ENCODE results near the gene CCR4. TPM values are rescaled to one million over a fixed set of nuclear protein-coding genes. Genes with fewer than 3 reads are reported as not detected.

Gene CCR4
- total and polyA plus RNA-seq, 2 of the 13 experiments (the other 11 are each of a cell fraction or from before 2014, with no cell fraction given), result 0.04 to 0.05 TPM

GRCh38 chr3:32946973-32947788 lies 4.3 kb upstream of the CCR4 start:
- H2AFZ ChIP-seq (ENCODE audit: low read length), result no peak overlapping the region
- no TSS peak for BruUV-seq (replicated peaks)
- POLR2A ChIA-PET, result interaction anchor here (1.0 to 1.5 kb wide), 2 partner anchors 111 to 150 kb away, joined by 3 to 6 read pairs; partner anchors contain the start of genes GLB1 and TMPPE
- no peak for TF ChIP-seq ZC3H4 (CRISPR knock-in tag; IDR thresholded peaks at IDR 0.05; ENCODE audit: borderline replicate concordance)
- 0 out of 2 replicates have a peak, but pooled peaks have one; percentile 24 for TF ChIP-seq ZSCAN31 (CRISPR knock-in tag; IDR thresholded peaks at IDR 0.05; ENCODE audit: low read depth)
- TF ChIP-seq BRCA1 (CRISPR knock-in tag; IDR thresholded peaks at IDR 0.05), result no peak
- no peak for TF ChIP-seq ETV5 (CRISPR knock-in tag; IDR thresholded peaks at IDR 0.05; ENCODE audit: borderline replicate concordance)
- TF ChIP-seq ISX (CRISPR knock-in tag; conservative IDR thresholded peaks at IDR 0.05), result no peak
- TF ChIP-seq MYC (CRISPR knock-in tag; IDR thresholded peaks at IDR 0.05; ENCODE audit: borderline replicate concordance), result no peak
- TF ChIP-seq TBX2 (CRISPR knock-in tag; IDR thresholded peaks at IDR 0.05; ENCODE audit: borderline replicate concordance), result peak; percentile 6; the same call in 1 of the 2 replicates
- no peak for TF ChIP-seq POLR2AphosphoS5 (IDR thresholded peaks at IDR 0.05; ENCODE audit: low read depth, low read length)
- no peak for TF ChIP-seq SIN3A (IDR thresholded peaks at IDR 0.05; ENCODE audit: borderline replicate concordance, low read depth, low read length)
- TF ChIP-seq BORCS8-MEF2B (CRISPR knock-in tag; IDR thresholded peaks at IDR 0.05), result no peak
- 0 out of 2 replicates have a peak, but pooled peaks have one; percentile 25 for TF ChIP-seq HOXA9 (CRISPR knock-in tag; IDR thresholded peaks at IDR 0.05; ENCODE audit: borderline replicate concordance)
- 0 out of 2 replicates have a peak, but pooled peaks have one; percentile 51 for TF ChIP-seq ZBTB43 (CRISPR knock-in tag; conservative IDR thresholded peaks at IDR 0.05)
- no peak for TF ChIP-seq PATZ1 (CRISPR knock-in tag; IDR thresholded peaks at IDR 0.05)
- 0 out of 2 replicates have a peak, but pooled peaks have one; percentile 64 for TF ChIP-seq NFIB (CRISPR knock-in tag; IDR thresholded peaks at IDR 0.05; ENCODE audit: borderline replicate concordance)
- TF ChIP-seq PAX8 (CRISPR knock-in tag; IDR thresholded peaks at IDR 0.05; ENCODE audit: borderline replicate concordance), result no peak
- TF ChIP-seq HIC2 (CRISPR knock-in tag; IDR thresholded peaks at IDR 0.05; ENCODE audit: low read depth), result 0 out of 2 replicates have a peak, but pooled peaks have one; percentile 10

More at GRCh38 chr3:32946973-32947788, 4.3 kb upstream of the CCR4 start:
- Histone ChIP-seq H3K9ac (ENCODE audit: insufficient read depth, low read depth, low read length) (no peak overlapping the region), H3K4me2 (ENCODE audit: low read depth, low read length) (peak overlapping the region; percentile 8; the same call in 1 of the 2 replicates), H3K4me3 (replicated peaks in 1 of 3; ENCODE audit: insufficient read depth in 1 of 3, low read depth in 2 of 3, low read length in 3 of 3) (no peak overlapping the region), H4K20me1 (ENCODE audit: insufficient read depth, low read length) (no peaks in the 10 kb centered on the region), H3K27ac (ENCODE audit: extremely low read length, insufficient read depth, low read length) (no peak overlapping the region), H3K79me2 (ENCODE audit: insufficient read depth, low read length) (no peaks in the 10 kb centered on the region), H3K4me1 (ENCODE audit: insufficient read depth, low read length) (peaks cover 14% of the 10 kb centered on the region; the same call in 1 of the 2 replicates), H3K27me3 (ENCODE audit: control insufficient read depth in 1 of 2, insufficient read depth in 2 of 2, low read length in 2 of 2) (no peaks in the 10 kb centered on the region), H3K9me3 (ENCODE audit: low read length) (no peaks in the 10 kb centered on the region), H3K36me3 (replicated peaks in 1 of 2; ENCODE audit: control insufficient read depth in 1 of 2, insufficient read depth in 2 of 2, low read length in 2 of 2) (no peaks in the 10 kb centered on the region)
- no peak for DNase-seq (ENCODE audit: low spot score)
- in situ Hi-C loops (cut with HindIII; ENCODE audit: extremely low pct_ligation_motif_present, low pct_unique_long_range_greater_than_20kb), result no loop called here
- intact Hi-C loops (cut with micrococcal nuclease; ENCODE audit: unreplicated experiment), result loop anchor here (1.0 to 10.0 kb wide), 4 partner anchors 58 to 425 kb away; no protein-coding TSS in a partner anchor
- WGBS (ENCODE audit: low lambda C conversion rate), result 46% methylated on average over 5 of the region's 5 CpGs
- CTCF ChIA-PET (ENCODE audit: low intra/inter-chr PET ratio, low total read pairs), result interaction anchor here (1.0 to 4.6 kb wide), 4 partner anchors 83 to 185 kb away, joined by 3 to 38 read pairs (median 4); no protein-coding TSS in a partner anchor
- ATAC-seq, result peak; percentile 75
- no peak for FAIRE-seq

Measured in HepG2 (cell line).